ENCODE data around the gene MCAM.

Gene MCAM

GRCh38 chr11:119344291-119345010 lies 27.5 kb upstream of the MCAM start:
- DNase-seq (ENCODE audit: low read depth): no peak

- DNase-seq (ENCODE audit: low read depth): no peak
Measured at GRCh38 chr11:119343726-119344125, 26.8 kb upstream of the MCAM start.

GRCh38 chr11:119342362-119343130 lies 25.6 kb upstream of the MCAM start:
- no peak for DNase-seq (ENCODE audit: low read depth)

- no peak for DNase-seq (ENCODE audit: low read depth)
Measured at GRCh38 chr11:119342023-119342300, 25.0 kb upstream of the MCAM start.

GRCh38 chr11:119341222-119342022 lies 24.5 kb upstream of the MCAM start:
- no peak for DNase-seq (ENCODE audit: low read depth)

- DNase-seq (ENCODE audit: low read depth): no peak
Measured at GRCh38 chr11:119340335-119341221, 23.6 kb upstream of the MCAM start, which contains the start of gene C1QTNF5. C1QTNF5 (minus strand) TSS chr11:119340883; CDS start chr11:119340397, 486 bp downstream.

GRCh38 chr11:119339589-119340334 lies 22.8 kb upstream of the MCAM start:
- no peak for DNase-seq (ENCODE audit: low read depth)

- DNase-seq (ENCODE audit: low read depth): no peak
Measured at GRCh38 chr11:119338965-119339588, 22.1 kb upstream of the MCAM start.

- DNase-seq (ENCODE audit: low read depth): peak; percentile 50
Measured at GRCh38 chr11:119338318-119338890, 21.5 kb upstream of the MCAM start.

GRCh38 chr11:119337581-119338317 lies 20.8 kb upstream of the MCAM start:
- no peak for DNase-seq (ENCODE audit: low read depth)

- no peak for DNase-seq (ENCODE audit: low read depth)
Measured at GRCh38 chr11:119336744-119337469, 20.0 kb upstream of the MCAM start.

GRCh38 chr11:119335655-119336543 lies 19.0 kb upstream of the MCAM start:
- DNase-seq (ENCODE audit: low read depth): no peak

- DNase-seq (ENCODE audit: low read depth): no peak
Measured at GRCh38 chr11:119335091-119335654, 18.2 kb upstream of the MCAM start.

GRCh38 chr11:119334174-119334930 lies 17.4 kb upstream of the MCAM start, which contains the start of gene RNF26:
RNF26 (plus strand) TSS chr11:119334527; CDS start chr11:119335123, 596 bp downstream.
- DNase-seq (ENCODE audit: low read depth): peak; percentile 87

- no peak for DNase-seq (ENCODE audit: low read depth)
Measured at GRCh38 chr11:119332111-119332765, 15.3 kb upstream of the MCAM start.

- DNase-seq (ENCODE audit: low read depth): no peak
Measured at GRCh38 chr11:119330237-119330636, 13.3 kb upstream of the MCAM start.

Measured in activated T-helper 9 cell treated with anti-CD3 and anti-CD28 coated beads, Interleukin-2, amount 50 U/mL, for 16 hours (primary cell).